ENCODE measurements around the gene NFIA. TPM values are rescaled to one million over a fixed set of nuclear protein-coding genes. Genes with fewer than 3 reads are reported as not detected.

Gene NFIA
- total RNA-seq, 1 experiment from 2014 or later = 65.4 TPM

GRCh38 chr1:61263905-61264824 is 181.8 kb downstream of the NFIA start:
- no peak overlapping the region for H3K4me3 ChIP-seq (ENCODE audit: low read depth, low read length, poor library complexity, severe bottlenecking)
- intact Hi-C loops (cut with micrococcal nuclease; ENCODE audit: unreplicated experiment) = no loop called here
- CTCF ChIA-PET = no interaction called here
- no peak for DNase-seq (ENCODE audit: low spot score)
- TF ChIP-seq EZH2 (IDR thresholded peaks at IDR 0.05; ENCODE audit: borderline replicate concordance, low read depth, low read length, poor library complexity, severe bottlenecking) (no peak), CTCF (conservative IDR thresholded peaks at IDR 0.05; ENCODE audit: low read depth, low read length) (no peak)
- H3K4me1 ChIP-seq (ENCODE audit: insufficient read depth, low read length, poor library complexity, severe bottlenecking) = peaks cover 19% of the 10 kb centered on the region
- H3K27me3 ChIP-seq (replicated peaks; ENCODE audit: insufficient read depth, low read depth, low read length, poor library complexity) = no peaks in the 10 kb centered on the region
- POLR2A ChIA-PET (ENCODE audit: low non-redundant PET) = no interaction called here
- no peak overlapping the region for H3K27ac ChIP-seq (ENCODE audit: low read depth, low read length, poor library complexity, severe bottlenecking)
- H3K36me3 ChIP-seq (ENCODE audit: insufficient read depth, low read length, poor library complexity, severe bottlenecking) = no peaks in the 10 kb centered on the region
- BruUV-seq (replicated peaks) = no TSS peak
- no peaks in the 10 kb centered on the region for H3K9me3 ChIP-seq (ENCODE audit: low read depth, low read length, poor library complexity, severe bottlenecking)

- H3K9me3 ChIP-seq (ENCODE audit: low read depth, low read length, poor library complexity, severe bottlenecking) = no peaks in the 10 kb centered on the region
- TF ChIP-seq CTCF (conservative IDR thresholded peaks at IDR 0.05; ENCODE audit: low read depth, low read length) = no peak
- no peak for TF ChIP-seq EZH2 (IDR thresholded peaks at IDR 0.05; ENCODE audit: borderline replicate concordance, low read depth, low read length, poor library complexity, severe bottlenecking)
- intact Hi-C loops (cut with micrococcal nuclease; ENCODE audit: unreplicated experiment) = no loop called here
- no peak overlapping the region for H3K27ac ChIP-seq (ENCODE audit: low read depth, low read length, poor library complexity, severe bottlenecking)
- BruUV-seq (replicated peaks) = no TSS peak
- no peak for DNase-seq (ENCODE audit: low spot score)
- ChIA-PET CTCF (no interaction called here), POLR2A (ENCODE audit: low non-redundant PET) (no interaction called here)
- H3K4me1 ChIP-seq (ENCODE audit: insufficient read depth, low read length, poor library complexity, severe bottlenecking) = peaks cover 20% of the 10 kb centered on the region
- H3K4me3 ChIP-seq (ENCODE audit: low read depth, low read length, poor library complexity, severe bottlenecking) = no peak overlapping the region
- no peaks in the 10 kb centered on the region for H3K27me3 ChIP-seq (replicated peaks; ENCODE audit: insufficient read depth, low read depth, low read length, poor library complexity)
- no peaks in the 10 kb centered on the region for H3K36me3 ChIP-seq (ENCODE audit: insufficient read depth, low read length, poor library complexity, severe bottlenecking)
These were observed 182.5 kb downstream of the NFIA start for GRCh38 chr1:61264825-61265242.

- Histone ChIP-seq H3K27me3 (replicated peaks; ENCODE audit: insufficient read depth, low read depth, low read length, poor library complexity) (no peaks in the 10 kb centered on the region), H3K4me1 (ENCODE audit: insufficient read depth, low read length, poor library complexity, severe bottlenecking) (peaks cover 28% of the 10 kb centered on the region), H3K27ac (ENCODE audit: low read depth, low read length, poor library complexity, severe bottlenecking) (no peak overlapping the region), H3K4me3 (ENCODE audit: low read depth, low read length, poor library complexity, severe bottlenecking) (no peak overlapping the region), H3K9me3 (ENCODE audit: low read depth, low read length, poor library complexity, severe bottlenecking) (no peaks in the 10 kb centered on the region), H3K36me3 (ENCODE audit: insufficient read depth, low read length, poor library complexity, severe bottlenecking) (no peaks in the 10 kb centered on the region)
- intact Hi-C loops (cut with micrococcal nuclease; ENCODE audit: unreplicated experiment) = no loop called here
- BruUV-seq (replicated peaks) = no TSS peak
- ChIA-PET POLR2A (ENCODE audit: low non-redundant PET) (no interaction called here), CTCF (no interaction called here)
- no peak for DNase-seq (ENCODE audit: low spot score)
- TF ChIP-seq CTCF (conservative IDR thresholded peaks at IDR 0.05; ENCODE audit: low read depth, low read length) (no peak), EZH2 (IDR thresholded peaks at IDR 0.05; ENCODE audit: borderline replicate concordance, low read depth, low read length, poor library complexity, severe bottlenecking) (no peak)
These were observed 183.3 kb downstream of the NFIA start for GRCh38 chr1:61265665-61266064.
